Epithelial cell of proximal tubule (primary cell): ENCODE measurements around the gene ELOF1. TPM values are rescaled to one million over a fixed set of nuclear protein-coding genes. Genes with fewer than 3 reads are reported as not detected.

Experiments
- DNase-seq: peaks from one replicate; pipeline ENCODE4 v3.0.0-alpha.2; 2011; ENCODE audit warnings: low read depth
- H3K4me3 ChIP-seq: 2 replicates; pipeline ENCODE4 v1.5.1; 2011; ENCODE audit warnings: low read depth, mild to moderate bottlenecking, low read length
- CTCF ChIP-seq: conservative IDR thresholded peaks from 2 replicates; pipeline ENCODE4 v1.5.1; 2012; ENCODE audit warnings: low read depth, mild to moderate bottlenecking, low read length
- total RNA-seq: library from RNA; depleted of rRNA; stranded (reverse); fragments of >200 nt; gene quantifications from 2 replicates; pipeline ENCODE4 v1.2.3, GENCODE V29; 2015

ELOF1 gene
- total RNA-seq, 1 donor from 2014 or later, result 49.8 TPM

GRCh38 chr19:11528551-11529341, 30.3 kb downstream of the ELOF1 start, which contains the start of gene ECSIT:
Gene ECSIT, minus strand, starts transcription at chr19:11529134. Its CDS starts 9,964 bp downstream, at chr19:11519170.
- no peak for TF ChIP-seq CTCF
- peak within 1 kb of the TSS; percentile 85 for H3K4me3 ChIP-seq
- DNase-seq, result peak; percentile 92

- no peak for TF ChIP-seq CTCF
- no peak overlapping the region for H3K4me3 ChIP-seq
- DNase-seq, result no peak
These were observed 39.9 kb downstream of the ELOF1 start for GRCh38 chr19:11519138-11519537.

- no peak for DNase-seq
- TF ChIP-seq CTCF, result no peak
- no peak overlapping the region for H3K4me3 ChIP-seq
These were observed 45.1 kb downstream of the ELOF1 start for GRCh38 chr19:11513946-11514345.

- TF ChIP-seq CTCF, result no peak
- H3K4me3 ChIP-seq, result no peak overlapping the region
- DNase-seq, result no peak
These were observed 48.6 kb downstream of the ELOF1 start for GRCh38 chr19:11510444-11510843.

GRCh38 chr19:11507370-11508078, 51.5 kb downstream of the ELOF1 start:
- no peak for TF ChIP-seq CTCF
- no peak overlapping the region for H3K4me3 ChIP-seq
- DNase-seq, result no peak

- no peak for DNase-seq
- H3K4me3 ChIP-seq, result no peak overlapping the region
- TF ChIP-seq CTCF, result no peak
These were observed 52.1 kb downstream of the ELOF1 start for GRCh38 chr19:11506967-11507366.
